ENCODE results near the gene SLC16A3. TPM values are rescaled to one million over a fixed set of nuclear protein-coding genes. Genes with fewer than 3 reads are reported as not detected.

The SLC16A3 gene
- total and polyA plus RNA-seq, 2 experiments from 2014 or later = 3.5 to 10.6 TPM

DNA sequence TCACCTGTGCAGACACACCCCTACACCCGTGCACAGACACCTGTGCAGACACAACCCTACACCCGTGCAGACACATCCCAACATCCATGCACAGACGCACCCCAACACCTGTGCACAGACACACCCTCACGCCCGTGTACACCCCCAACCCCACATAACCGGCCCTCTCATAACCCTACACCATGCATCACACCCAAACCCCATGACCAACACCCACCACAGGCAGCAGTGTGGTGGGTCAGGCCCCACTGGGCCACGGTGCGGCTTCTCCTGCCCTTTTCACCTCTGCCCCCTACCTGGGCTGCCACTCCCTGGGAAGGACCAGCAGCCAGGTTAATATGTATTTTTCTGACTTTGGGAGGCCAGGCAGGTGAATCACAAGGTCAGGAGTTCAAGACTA lies 4.2 kb upstream of the SLC16A3 start:
- TF ChIP-seq ZNF331 (CRISPR knock-in tag; IDR thresholded peaks at IDR 0.05; ENCODE audit: low read depth) (no peak), POLR2AphosphoS5 (IDR thresholded peaks at IDR 0.05; ENCODE audit: low read depth) (no peak), JUNB (IDR thresholded peaks at IDR 0.05; ENCODE audit: unreplicated experiment) (no peak), CREB1 (CRISPR knock-in tag; IDR thresholded peaks at IDR 0.05; ENCODE audit: low read depth) (no peak), NANOG (IDR thresholded peaks at IDR 0.05; ENCODE audit: borderline replicate concordance) (no peak), EZH2phosphoT487 (IDR thresholded peaks at IDR 0.05; ENCODE audit: unreplicated experiment) (no peak), EZH2 (IDR thresholded peaks at IDR 0.05; ENCODE audit: low read depth, unreplicated experiment) (no peak), ZNF114 (CRISPR knock-in tag; IDR thresholded peaks at IDR 0.05) (no peak), STAT1 (IDR thresholded peaks at IDR 0.05; ENCODE audit: unreplicated experiment) (no peak)
- TF ChIP-seq, protein P1, sequence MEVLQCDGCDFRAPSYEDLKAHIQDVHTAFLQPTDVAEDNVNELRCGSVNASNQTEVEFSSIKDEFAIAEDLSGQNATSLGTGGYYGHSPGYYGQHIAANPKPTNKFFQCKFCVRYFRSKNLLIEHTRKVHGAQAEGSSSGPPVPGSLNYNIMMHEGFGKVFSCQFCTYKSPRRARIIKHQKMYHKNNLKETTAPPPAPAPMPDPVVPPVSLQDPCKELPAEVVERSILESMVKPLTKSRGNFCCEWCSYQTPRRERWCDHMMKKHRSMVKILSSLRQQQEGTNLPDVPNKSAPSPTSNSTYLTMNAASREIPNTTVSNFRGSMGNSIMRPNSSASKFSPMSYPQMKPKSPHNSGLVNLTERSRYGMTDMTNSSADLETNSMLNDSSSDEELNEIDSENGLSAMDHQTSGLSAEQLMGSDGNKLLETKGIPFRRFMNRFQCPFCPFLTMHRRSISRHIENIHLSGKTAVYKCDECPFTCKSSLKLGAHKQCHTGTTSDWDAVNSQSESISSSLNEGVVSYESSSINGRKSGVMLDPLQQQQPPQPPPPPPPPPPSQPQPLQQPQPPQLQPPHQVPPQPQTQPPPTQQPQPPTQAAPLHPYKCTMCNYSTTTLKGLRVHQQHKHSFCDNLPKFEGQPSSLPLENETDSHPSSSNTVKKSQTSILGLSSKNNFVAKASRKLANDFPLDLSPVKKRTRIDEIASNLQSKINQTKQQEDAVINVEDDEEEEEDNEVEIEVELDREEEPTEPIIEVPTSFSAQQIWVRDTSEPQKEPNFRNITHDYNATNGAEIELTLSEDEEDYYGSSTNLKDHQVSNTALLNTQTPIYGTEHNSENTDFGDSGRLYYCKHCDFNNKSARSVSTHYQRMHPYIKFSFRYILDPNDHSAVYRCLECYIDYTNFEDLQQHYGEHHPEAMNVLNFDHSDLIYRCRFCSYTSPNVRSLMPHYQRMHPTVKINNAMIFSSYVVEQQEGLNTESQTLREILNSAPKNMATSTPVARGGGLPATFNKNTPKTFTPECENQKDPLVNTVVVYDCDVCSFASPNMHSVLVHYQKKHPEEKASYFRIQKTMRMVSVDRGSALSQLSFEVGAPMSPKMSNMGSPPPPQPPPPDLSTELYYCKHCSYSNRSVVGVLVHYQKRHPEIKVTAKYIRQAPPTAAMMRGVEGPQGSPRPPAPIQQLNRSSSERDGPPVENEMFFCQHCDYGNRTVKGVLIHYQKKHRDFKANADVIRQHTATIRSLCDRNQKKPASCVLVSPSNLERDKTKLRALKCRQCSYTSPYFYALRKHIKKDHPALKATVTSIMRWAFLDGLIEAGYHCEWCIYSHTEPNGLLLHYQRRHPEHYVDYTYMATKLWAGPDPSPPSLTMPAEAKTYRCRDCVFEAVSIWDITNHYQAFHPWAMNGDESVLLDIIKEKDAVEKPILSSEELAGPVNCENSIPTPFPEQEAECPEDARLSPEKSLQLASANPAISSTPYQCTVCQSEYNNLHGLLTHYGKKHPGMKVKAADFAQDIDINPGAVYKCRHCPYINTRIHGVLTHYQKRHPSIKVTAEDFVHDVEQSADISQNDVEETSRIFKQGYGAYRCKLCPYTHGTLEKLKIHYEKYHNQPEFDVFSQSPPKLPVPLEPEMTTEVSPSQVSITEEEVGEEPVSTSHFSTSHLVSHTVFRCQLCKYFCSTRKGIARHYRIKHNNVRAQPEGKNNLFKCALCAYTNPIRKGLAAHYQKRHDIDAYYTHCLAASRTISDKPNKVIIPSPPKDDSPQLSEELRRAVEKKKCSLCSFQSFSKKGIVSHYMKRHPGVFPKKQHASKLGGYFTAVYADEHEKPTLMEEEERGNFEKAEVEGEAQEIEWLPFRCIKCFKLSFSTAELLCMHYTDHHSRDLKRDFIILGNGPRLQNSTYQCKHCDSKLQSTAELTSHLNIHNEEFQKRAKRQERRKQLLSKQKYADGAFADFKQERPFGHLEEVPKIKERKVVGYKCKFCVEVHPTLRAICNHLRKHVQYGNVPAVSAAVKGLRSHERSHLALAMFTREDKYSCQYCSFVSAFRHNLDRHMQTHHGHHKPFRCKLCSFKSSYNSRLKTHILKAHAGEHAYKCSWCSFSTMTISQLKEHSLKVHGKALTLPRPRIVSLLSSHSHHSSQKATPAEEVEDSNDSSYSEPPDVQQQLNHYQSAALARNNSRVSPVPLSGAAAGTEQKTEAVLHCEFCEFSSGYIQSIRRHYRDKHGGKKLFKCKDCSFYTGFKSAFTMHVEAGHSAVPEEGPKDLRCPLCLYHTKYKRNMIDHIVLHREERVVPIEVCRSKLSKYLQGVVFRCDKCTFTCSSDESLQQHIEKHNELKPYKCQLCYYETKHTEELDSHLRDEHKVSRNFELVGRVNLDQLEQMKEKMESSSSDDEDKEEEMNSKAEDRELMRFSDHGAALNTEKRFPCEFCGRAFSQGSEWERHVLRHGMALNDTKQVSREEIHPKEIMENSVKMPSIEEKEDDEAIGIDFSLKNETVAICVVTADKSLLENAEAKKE (CRISPR knock-in tag; IDR thresholded peaks at IDR 0.05) = no peak
- TF ChIP-seq, protein P2, sequence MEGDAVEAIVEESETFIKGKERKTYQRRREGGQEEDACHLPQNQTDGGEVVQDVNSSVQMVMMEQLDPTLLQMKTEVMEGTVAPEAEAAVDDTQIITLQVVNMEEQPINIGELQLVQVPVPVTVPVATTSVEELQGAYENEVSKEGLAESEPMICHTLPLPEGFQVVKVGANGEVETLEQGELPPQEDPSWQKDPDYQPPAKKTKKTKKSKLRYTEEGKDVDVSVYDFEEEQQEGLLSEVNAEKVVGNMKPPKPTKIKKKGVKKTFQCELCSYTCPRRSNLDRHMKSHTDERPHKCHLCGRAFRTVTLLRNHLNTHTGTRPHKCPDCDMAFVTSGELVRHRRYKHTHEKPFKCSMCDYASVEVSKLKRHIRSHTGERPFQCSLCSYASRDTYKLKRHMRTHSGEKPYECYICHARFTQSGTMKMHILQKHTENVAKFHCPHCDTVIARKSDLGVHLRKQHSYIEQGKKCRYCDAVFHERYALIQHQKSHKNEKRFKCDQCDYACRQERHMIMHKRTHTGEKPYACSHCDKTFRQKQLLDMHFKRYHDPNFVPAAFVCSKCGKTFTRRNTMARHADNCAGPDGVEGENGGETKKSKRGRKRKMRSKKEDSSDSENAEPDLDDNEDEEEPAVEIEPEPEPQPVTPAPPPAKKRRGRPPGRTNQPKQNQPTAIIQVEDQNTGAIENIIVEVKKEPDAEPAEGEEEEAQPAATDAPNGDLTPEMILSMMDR (conservative IDR thresholded peaks at IDR 0.05; ENCODE audit: low read depth in 2 of 2) = no peak
- TF ChIP-seq, protein P3, sequence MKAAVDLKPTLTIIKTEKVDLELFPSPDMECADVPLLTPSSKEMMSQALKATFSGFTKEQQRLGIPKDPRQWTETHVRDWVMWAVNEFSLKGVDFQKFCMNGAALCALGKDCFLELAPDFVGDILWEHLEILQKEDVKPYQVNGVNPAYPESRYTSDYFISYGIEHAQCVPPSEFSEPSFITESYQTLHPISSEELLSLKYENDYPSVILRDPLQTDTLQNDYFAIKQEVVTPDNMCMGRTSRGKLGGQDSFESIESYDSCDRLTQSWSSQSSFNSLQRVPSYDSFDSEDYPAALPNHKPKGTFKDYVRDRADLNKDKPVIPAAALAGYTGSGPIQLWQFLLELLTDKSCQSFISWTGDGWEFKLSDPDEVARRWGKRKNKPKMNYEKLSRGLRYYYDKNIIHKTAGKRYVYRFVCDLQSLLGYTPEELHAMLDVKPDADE (IDR thresholded peaks at IDR 0.05) = no peak
- TF ChIP-seq, protein P4, sequence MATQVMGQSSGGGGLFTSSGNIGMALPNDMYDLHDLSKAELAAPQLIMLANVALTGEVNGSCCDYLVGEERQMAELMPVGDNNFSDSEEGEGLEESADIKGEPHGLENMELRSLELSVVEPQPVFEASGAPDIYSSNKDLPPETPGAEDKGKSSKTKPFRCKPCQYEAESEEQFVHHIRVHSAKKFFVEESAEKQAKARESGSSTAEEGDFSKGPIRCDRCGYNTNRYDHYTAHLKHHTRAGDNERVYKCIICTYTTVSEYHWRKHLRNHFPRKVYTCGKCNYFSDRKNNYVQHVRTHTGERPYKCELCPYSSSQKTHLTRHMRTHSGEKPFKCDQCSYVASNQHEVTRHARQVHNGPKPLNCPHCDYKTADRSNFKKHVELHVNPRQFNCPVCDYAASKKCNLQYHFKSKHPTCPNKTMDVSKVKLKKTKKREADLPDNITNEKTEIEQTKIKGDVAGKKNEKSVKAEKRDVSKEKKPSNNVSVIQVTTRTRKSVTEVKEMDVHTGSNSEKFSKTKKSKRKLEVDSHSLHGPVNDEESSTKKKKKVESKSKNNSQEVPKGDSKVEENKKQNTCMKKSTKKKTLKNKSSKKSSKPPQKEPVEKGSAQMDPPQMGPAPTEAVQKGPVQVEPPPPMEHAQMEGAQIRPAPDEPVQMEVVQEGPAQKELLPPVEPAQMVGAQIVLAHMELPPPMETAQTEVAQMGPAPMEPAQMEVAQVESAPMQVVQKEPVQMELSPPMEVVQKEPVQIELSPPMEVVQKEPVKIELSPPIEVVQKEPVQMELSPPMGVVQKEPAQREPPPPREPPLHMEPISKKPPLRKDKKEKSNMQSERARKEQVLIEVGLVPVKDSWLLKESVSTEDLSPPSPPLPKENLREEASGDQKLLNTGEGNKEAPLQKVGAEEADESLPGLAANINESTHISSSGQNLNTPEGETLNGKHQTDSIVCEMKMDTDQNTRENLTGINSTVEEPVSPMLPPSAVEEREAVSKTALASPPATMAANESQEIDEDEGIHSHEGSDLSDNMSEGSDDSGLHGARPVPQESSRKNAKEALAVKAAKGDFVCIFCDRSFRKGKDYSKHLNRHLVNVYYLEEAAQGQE (IDR thresholded peaks at IDR 0.05; ENCODE audit: unreplicated experiment) = no peak
- Histone ChIP-seq H3K27ac (ENCODE audit: low read depth) (no peak overlapping the region), H3K36me3 (ENCODE audit: insufficient read depth) (no peaks in the 10 kb centered on the region), H4K20me1 (replicated peaks; ENCODE audit: insufficient read depth) (no peaks in the 10 kb centered on the region; the same call in 1 of the 2 replicates), H3K4me3 (no peak overlapping the region), H3K79me2 (replicated peaks; ENCODE audit: insufficient read depth) (no peaks in the 10 kb centered on the region), H3K9me2 (ENCODE audit: insufficient read depth) (no peaks in the 10 kb centered on the region), H3K4me1 (ENCODE audit: insufficient read depth) (no peaks in the 10 kb centered on the region), H2AFZ (no peak overlapping the region), H3K27me3 (ENCODE audit: insufficient read depth) (peaks cover 32% of the 10 kb centered on the region), H3F3A (replicated peaks; ENCODE audit: low read depth) (no peaks in the 10 kb centered on the region), H3K4me2 (no peak overlapping the region)
- H3K36me3 Mint-ChIP-seq (ENCODE audit: low read depth) = no peaks in the 10 kb centered on the region
- no peak for DNase-seq (ENCODE audit: low spot score)
- no peak overlapping the region for H3K4me3 Mint-ChIP-seq
- ATAC-seq = no peak
- H3K4me1 Mint-ChIP-seq = no peaks in the 10 kb centered on the region; the same call in 2 of the 3 replicates
- H3K9me3 Mint-ChIP-seq = peaks cover 2% of the 10 kb centered on the region; the same call in 1 of the 3 replicates
- H3K27me3 Mint-ChIP-seq (ENCODE audit: insufficient read depth, low read depth, poor library complexity) = peaks cover 33% of the 10 kb centered on the region
- no peak overlapping the region for H3K27ac Mint-ChIP-seq

All from GM23338 (cell line).